SJSA1 (cell line): ENCODE data around the gene RRP9. TPM values are rescaled to one million over a fixed set of nuclear protein-coding genes. Genes with fewer than 3 reads are reported as not detected.

Experiments
- DNase-seq, 2 experiments: peaks; one replicate each; pipeline ENCODE4 v3.0.0-alpha.2; 2015 to 2020; ENCODE audit warnings: low spot score in 2 of 2, low read depth in 1 of 2
- H3K27ac ChIP-seq: fragments of 250-450 bp; sonication (Bioruptor Pico); 2 replicates; pipeline ENCODE4 v1.5.1; 2020; ENCODE audit warnings: mild to moderate bottlenecking, moderate library complexity
- H3K27me3 ChIP-seq: fragments of 250-450 bp; sonication (Bioruptor Pico); replicated peaks from 2 replicates; pipeline ENCODE4 v1.5.1; 2020; ENCODE audit warnings: mild to moderate bottlenecking, moderate library complexity
- H3K36me3 ChIP-seq: fragments of 250-450 bp; sonication (Bioruptor Pico); 2 replicates; pipeline ENCODE4 v1.5.1; 2020; ENCODE audit warnings: mild to moderate bottlenecking
- H3K4me1 ChIP-seq: fragments of 250-450 bp; sonication (Bioruptor Pico); replicated peaks from 2 replicates; pipeline ENCODE4 v1.6.1; 2021; ENCODE audit warnings: mild to moderate bottlenecking
- H3K4me3 ChIP-seq: fragments of 250-450 bp; sonication (Bioruptor Pico); 2 replicates; pipeline ENCODE4 v1.5.1; 2020; ENCODE audit warnings: mild to moderate bottlenecking
- H3K9me3 ChIP-seq: fragments of 250-450 bp; sonication (Bioruptor Pico); replicated peaks from 2 replicates; pipeline ENCODE4 v1.5.1; 2020; ENCODE audit warnings: mild to moderate bottlenecking
- total RNA-seq: library from RNA; depleted of rRNA; stranded (reverse); fragments of >200 nt; shearing (Covaris generic); gene quantifications from 2 replicates; pipeline ENCODE4 v1.2.3, GENCODE V29; 2014

The RRP9 gene
- total RNA-seq, 1 experiment from 2014 or later, result 45.5 TPM

DNA sequence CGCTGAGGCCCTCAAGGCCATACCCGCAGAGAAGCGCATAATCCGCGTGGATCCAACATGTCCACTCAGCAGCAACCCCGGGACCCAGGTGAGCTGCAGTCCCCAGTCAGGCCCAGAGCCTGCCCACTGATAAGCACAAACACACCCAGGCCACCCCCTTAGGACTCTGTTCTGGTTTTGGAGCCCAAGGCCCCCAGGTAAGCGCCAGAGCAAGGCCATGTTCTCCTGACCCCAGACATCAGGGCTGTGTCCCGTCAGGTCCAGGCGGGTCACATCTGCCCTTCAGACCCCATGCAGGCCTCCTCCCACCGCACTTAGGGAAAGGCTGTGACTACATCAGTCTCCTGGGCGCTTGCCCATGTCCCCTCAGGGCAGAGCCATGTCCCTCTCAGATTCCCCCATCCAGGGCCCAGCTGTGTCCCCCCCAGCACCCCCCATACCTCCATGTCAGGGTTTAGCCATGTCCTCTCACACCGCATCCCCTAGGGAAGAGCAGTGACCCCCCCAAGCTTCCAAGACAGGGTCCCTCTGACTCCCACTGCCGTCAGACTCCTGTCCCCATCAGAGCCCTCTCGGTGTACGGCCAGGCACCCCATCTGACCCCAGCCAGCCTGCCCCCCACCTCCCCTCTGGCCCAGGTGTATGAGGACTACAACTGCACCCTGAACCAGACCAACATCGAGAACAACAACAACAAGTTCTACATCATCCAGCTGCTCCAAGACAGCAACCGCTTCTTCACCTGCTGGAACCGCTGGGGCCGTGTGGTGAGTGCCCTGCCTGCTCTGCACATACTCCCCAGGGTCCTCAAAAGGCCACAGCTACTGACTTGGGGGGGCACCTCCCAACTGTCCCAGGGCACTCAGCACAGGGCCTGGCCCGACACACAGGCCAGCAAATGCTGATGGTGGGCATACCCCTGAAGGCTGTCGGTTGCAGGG is 2.0 kb upstream of the RRP9 start:
- DNase-seq, result peak in 1 of 2 experiments; percentile 37
- Histone ChIP-seq H3K27me3 (no peaks in the 10 kb centered on the region), H3K4me3 (no peak overlapping the region), H3K27ac (peak overlapping the region; percentile 87), H3K4me1 (peaks cover 21% of the 10 kb centered on the region), H3K9me3 (no peaks in the 10 kb centered on the region), H3K36me3 (peaks cover 6% of the 10 kb centered on the region; the same call in 1 of the 2 replicates)

DNA sequence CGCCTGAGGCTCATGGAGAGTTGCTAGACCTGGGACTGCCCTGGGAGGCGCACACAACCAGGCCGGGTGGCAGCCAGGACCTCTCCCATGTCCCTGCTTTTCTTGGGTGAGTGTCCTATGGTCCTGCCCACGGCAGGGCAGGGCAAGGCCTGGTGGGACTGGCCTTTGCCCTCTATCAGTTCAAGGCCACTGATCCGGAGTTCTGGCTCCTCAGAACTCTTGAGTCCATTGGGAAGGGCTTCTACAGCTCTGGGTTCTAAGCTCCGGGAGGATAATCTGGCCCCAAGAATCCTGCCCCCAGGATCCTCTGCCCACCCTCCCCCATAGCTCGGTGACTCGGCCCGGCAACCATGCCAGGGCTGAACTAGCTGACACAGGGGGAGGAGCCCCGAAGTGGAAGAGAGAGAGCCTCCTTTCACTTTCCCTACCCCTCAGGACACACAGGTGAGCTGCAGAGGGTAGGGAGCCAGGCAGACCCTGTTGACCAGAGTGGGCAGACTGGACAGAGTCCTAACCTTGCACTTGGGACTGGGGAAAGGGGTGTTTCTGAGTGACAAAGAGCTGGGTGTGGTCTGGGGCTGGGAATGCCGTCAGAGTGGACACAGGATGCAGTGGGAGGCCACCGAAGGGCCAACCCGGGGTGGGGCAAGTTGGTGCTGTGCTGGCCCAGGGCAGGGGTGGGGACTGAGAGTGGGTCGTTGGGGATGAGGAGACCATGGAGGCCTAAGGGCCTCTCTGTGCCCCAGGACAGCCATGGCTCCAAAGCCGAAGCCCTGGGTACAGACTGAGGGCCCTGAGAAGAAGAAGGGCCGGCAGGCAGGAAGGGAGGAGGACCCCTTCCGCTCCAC is 1.1 kb upstream of the RRP9 start:
- peak overlapping the region; percentile 58 for H3K4me3 ChIP-seq
- H3K27ac ChIP-seq, result peak overlapping the region; percentile 87
- DNase-seq, result peak; percentile 74 to 79

DNA sequence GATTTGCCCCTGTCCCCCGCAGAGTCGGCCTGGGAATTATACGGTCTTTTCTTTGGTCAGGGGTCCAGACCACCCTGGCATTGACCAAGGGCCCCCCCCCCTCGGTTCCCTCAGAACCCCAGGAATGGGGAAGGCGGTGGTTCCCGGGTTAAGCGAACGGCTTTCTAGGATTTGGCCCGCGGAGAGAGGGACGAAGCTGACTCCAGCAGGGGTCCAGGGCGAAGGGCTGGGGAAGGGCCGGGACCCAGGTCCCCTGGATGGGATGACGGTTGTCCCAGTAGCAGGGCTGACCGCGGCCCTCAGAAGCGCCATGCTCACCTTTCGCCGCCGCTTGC is 274 bp downstream of the RRP9 start:
- Histone ChIP-seq H3K27me3 (no peaks in the 10 kb centered on the region), H3K27ac (no peak overlapping the region), H3K36me3 (peaks cover 22% of the 10 kb centered on the region), H3K4me3 (peak overlapping the region; percentile 58), H3K9me3 (no peaks in the 10 kb centered on the region), H3K4me1 (peaks cover 21% of the 10 kb centered on the region)
- DNase-seq, result no peak

More for the DNA sequence above, 1.1 kb upstream of the RRP9 start:
- H3K27me3 ChIP-seq, result no peaks in the 10 kb centered on the region
- H3K4me1 ChIP-seq, result peaks cover 21% of the 10 kb centered on the region
- H3K9me3 ChIP-seq, result no peaks in the 10 kb centered on the region
- H3K36me3 ChIP-seq, result peaks cover 9% of the 10 kb centered on the region

DNA sequence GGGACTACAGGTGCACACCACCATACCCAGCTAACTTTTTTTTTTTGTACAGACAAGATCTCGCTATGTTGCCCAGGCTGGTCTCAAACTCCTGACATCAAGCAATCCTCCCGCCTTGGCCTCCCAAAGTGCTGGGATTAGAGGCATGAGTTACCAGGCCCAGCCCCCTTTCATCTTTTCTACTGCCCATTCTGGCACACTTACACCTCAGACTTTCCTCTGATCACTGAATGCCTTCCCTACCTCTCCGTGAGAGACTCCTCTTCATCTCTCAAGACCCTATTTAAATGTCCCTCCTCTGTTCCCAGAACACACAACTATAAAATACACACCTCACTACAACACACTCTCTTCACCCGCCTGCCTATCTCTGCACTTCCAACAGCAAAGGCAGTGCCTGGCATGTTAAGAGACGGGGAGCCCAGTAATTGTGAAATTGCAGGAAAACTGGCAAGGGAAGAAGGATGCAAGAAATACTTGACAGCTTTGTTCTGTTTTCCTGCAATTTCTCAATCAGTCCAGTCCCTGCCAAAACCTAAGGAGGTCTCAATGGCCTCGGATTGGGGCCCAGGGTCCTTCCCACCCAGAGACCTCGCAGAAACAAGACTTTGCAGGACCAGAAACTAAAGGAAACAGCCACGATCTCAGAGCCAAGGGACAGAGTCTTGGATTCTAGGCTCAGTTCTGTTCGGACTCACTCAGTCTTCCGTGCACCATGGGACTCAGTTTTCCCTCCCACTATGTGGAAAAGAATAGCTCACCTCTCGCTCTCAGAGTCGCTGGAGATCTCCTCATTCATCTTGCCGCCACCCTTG is 849 bp downstream of the RRP9 start:
- H3K36me3 ChIP-seq, result peaks cover 28% of the 10 kb centered on the region
- no peak for DNase-seq

DNA sequence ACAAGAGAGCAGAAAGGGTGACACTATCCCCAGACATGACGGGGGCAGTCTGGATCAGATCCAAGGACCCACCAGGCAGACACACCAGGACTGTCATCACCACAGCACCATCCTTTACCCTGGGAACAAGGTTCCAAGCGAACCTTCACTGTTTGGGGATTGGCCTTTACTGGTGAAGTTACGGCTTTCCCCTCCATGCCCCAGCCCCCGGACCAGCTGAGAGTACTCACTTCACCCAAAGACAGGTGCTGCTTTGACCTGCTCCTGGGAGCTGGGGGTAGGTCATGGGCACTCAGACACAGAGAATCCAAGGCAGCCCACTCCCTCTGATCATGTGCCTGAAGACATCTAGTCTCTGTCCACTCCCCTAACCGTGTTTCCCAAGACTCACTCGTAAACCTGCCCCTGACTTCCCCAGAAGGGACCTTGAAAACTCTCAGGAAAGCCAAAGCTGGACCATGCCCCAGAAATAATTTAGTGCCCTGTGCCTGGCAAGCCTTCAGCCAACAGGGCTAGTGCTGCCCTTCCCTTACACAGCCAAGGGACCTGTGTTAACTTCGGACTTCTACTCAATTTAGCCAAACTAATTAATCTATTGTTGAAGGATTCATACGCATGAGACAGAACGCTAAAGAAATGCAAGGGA is 2.8 kb downstream of the RRP9 start:
- no peak overlapping the region for H3K27ac ChIP-seq
- H3K4me3 ChIP-seq, result no peak overlapping the region
- H3K9me3 ChIP-seq, result no peaks in the 10 kb centered on the region
- no peaks in the 10 kb centered on the region for H3K27me3 ChIP-seq
- peaks cover 21% of the 10 kb centered on the region for H3K4me1 ChIP-seq
- peaks cover 47% of the 10 kb centered on the region for H3K36me3 ChIP-seq
- no peak for DNase-seq

More for the DNA sequence above, 849 bp downstream of the RRP9 start:
- Histone ChIP-seq H3K27ac (no peak overlapping the region), H3K4me3 (peak overlapping the region; percentile 58), H3K4me1 (peaks cover 21% of the 10 kb centered on the region), H3K9me3 (no peaks in the 10 kb centered on the region), H3K27me3 (no peaks in the 10 kb centered on the region)

DNA sequence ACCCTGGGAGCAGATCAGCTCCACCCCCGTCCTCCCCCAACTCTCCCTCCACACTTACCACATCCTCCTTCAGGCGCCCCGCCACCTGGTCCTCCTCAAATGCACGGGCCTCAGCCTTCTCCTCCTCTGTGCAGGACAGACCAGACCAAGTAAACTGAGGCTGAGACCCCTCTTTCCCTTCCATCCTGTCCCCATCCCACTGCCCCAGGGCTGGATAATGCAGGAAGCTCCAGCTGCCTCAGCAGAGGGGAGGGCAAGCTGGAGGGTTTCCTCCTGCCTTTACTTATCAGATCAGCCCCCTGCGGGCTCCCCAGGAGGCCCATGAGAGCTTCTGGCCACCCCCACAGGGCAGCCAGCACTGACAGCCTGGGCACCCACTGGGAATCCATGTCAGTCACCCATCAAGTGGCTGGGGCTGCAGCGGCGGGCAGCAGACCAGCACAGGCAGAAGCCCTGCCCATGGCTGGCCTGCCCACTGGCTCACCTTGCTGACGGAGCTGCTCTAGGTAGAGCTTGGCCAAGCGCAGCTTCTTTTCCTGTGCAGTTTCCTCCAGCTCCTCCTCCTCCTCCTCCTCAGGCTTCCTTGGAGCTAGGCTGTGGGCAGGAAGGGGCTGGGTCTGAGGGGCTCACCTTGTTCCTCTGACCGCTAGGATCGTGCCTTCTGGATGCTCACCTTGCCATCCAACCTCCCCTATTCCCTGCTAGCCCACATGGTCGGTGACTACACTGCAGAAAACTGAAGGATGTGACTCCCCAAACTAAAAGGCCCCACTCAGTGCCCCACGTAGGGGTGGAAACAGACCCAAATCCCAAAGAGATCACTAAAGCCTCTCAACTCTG is 3.9 kb downstream of the RRP9 start:
- H3K36me3 ChIP-seq, result peaks cover 53% of the 10 kb centered on the region
- no peak overlapping the region for H3K4me3 ChIP-seq
- H3K9me3 ChIP-seq, result no peaks in the 10 kb centered on the region

DNA sequence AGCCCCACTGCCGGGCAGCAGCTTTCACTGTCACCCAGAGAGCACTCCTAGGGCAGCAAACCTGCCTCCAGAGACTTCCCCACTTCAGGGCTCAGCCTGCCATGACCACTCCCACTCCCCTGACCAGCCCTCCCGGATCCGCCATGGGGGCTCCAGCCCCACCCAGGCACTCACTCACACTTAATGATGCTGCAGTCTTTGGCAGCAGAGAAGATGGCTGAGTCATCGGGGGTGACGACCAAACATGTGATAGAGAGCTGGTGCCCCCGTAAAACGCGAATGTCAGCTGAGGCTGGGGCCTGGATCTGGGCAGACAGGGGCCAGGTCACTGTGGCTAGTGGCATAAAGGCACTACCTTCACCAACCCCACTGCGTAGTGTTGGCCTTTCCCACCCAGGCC is 4.7 kb downstream of the RRP9 start:
- Histone ChIP-seq H3K9me3 (no peaks in the 10 kb centered on the region), H3K4me1 (0 out of 2 replicates have a peak, but pooled peaks cover 6% of the 10 kb centered on the region), H3K36me3 (peaks cover 54% of the 10 kb centered on the region), H3K27ac (no peak overlapping the region), H3K4me3 (no peak overlapping the region), H3K27me3 (no peaks in the 10 kb centered on the region)
- peak in 1 of 2 experiments; percentile 43 for DNase-seq

More for the DNA sequence above, 3.9 kb downstream of the RRP9 start:
- peak in 1 of 2 experiments; percentile 35 for DNase-seq
- H3K27me3 ChIP-seq, result no peaks in the 10 kb centered on the region
- H3K4me1 ChIP-seq, result peaks cover 14% of the 10 kb centered on the region
- H3K27ac ChIP-seq, result no peak overlapping the region

DNA sequence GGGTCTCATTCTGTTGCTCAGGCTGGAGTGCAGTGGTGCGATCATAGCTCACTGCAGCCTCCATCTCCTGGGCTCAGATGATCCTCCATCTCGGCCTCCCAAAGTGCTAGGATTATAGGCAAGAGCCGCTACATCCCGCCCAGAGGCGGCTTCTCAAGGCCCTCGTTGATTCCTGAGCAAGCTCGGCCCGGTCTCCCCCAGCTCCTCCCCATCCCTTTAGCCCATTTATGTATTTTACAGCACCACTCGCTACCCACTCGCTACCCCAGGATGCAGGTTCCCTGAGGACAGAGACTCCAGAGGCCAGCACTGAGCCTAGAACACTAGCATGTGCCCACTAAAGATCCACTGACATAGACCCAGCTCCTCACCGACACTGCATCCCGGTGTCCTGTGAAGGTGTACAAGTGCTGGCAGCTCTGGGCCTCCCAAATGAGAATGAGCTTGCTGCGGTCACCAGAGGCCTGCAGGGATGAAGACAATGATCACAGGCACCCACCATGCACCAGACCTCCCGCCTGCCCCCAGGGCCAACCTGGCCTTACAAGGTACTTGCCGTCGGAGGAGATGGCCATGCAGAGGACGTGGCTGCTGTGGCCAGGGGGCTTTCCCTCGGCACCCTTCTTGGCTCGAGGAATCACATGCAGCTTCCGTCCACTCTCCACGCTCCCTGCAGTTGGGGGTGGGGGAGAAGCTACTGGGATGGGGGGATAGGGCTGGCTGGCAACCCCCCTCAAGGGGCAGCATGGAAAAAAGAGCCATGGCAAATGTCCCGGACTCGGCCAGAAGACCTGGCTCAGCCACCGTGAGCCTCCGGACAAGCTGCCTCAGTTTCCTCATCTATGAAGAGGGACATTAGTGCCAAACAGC is 5.6 kb downstream of the RRP9 start:
- 0 out of 2 replicates have a peak, but pooled peaks cover 6% of the 10 kb centered on the region for H3K4me1 ChIP-seq
- no peak overlapping the region for H3K4me3 ChIP-seq
- H3K36me3 ChIP-seq, result peaks cover 54% of the 10 kb centered on the region
- H3K27ac ChIP-seq, result no peak overlapping the region
- no peaks in the 10 kb centered on the region for H3K27me3 ChIP-seq
- DNase-seq, result peak in 1 of 2 experiments; percentile 30
- H3K9me3 ChIP-seq, result no peaks in the 10 kb centered on the region

DNA sequence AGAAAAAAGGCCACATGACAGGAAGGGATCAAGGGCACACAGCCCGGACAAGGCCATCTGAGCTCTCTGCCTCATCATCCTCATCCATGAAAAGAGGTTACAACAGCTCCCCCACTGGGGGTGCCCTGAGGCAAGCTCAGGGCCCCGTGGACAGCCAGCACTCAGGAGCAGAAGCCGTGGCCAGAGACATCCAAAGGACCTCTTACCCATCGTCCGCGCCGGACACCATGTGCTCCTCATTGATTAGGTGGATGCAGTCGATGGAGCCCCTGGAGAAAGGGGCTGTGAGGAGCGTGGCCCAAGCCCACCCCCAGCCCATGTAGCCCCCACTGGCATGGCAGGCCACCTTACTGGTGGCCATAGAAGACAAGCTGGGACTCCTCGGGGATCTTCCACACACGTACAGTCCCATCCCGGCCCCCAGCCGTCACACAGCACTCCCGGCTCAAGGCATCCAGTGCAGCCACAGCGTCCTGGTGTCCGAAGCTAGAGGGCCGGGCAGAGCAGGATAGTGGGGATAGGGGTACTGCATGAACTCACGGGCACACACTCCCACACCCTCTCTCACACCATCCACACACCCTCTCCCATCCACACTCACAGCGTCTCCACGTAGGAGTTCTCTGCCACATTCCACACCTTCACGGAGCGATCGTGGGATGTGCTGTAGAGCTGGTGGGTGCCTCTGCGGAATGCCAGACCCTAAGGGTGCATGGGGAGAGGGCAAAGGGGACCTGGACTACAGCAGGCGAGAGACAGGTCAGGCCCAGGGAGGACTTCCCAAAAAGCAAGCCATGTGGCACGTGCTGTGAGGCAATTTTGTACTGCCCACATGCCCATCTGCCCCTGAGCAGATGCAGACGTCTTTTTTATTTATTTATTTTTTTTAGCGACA is 6.5 kb downstream of the RRP9 start:
- H3K4me3 ChIP-seq, result no peak overlapping the region
- peak in 1 of 2 experiments; percentile 31 for DNase-seq
- H3K36me3 ChIP-seq, result peaks cover 54% of the 10 kb centered on the region
- H3K27me3 ChIP-seq, result no peaks in the 10 kb centered on the region
- H3K9me3 ChIP-seq, result no peaks in the 10 kb centered on the region
- H3K27ac ChIP-seq, result no peak overlapping the region
- no peaks in the 10 kb centered on the region for H3K4me1 ChIP-seq

DNA sequence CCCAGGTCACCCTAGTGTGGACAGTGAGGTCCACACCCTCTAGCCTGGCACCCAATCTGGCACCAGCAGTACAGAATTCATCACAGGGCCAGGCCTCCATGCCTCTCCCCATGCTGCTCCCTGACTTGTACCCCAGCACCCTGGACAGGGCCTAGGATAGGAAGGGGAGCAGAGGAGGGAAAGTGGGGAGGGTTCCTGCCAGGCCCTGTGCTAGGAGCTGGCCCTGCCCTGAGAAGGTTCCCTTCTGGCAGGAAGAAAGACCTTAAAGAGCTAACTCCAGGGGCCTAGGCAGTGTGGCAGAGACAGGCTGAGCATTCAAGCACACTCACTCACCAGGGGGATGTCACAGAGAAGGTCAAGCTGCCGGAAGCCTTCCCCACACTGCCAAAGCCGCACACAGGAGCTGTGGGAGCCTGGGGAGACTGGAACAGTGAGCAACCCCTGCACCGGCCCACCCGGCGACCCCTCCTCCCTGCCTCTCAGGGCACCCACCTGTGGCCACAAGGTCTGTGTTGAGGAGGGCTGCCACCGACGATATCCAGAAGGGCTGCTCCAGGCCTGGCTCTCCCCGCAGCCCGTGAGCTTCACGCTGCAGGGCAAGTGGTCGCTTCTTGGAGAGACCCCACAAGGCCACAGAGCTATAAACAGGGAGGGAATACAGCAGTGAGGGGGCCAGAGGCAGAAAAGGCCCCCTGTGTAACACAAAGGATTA is 7.4 kb downstream of the RRP9 start:
- Histone ChIP-seq H3K36me3 (peaks cover 54% of the 10 kb centered on the region), H3K27ac (no peak overlapping the region), H3K4me1 (no peaks in the 10 kb centered on the region), H3K9me3 (no peaks in the 10 kb centered on the region), H3K27me3 (no peaks in the 10 kb centered on the region), H3K4me3 (no peak overlapping the region)
- DNase-seq, result no peak
